ENCODE results near the gene LRRC4C. TPM values are rescaled to one million over a fixed set of nuclear protein-coding genes. Genes with fewer than 3 reads are reported as not detected.
"Not testable (repeated sequence)": the region's sequence is repeated elsewhere in the genome, so short reads cannot be mapped to it uniquely, and the experiment has no call there.

LRRC4C gene
- total RNA-seq, 2 experiments from 2014 or later, result not detected

DNA sequence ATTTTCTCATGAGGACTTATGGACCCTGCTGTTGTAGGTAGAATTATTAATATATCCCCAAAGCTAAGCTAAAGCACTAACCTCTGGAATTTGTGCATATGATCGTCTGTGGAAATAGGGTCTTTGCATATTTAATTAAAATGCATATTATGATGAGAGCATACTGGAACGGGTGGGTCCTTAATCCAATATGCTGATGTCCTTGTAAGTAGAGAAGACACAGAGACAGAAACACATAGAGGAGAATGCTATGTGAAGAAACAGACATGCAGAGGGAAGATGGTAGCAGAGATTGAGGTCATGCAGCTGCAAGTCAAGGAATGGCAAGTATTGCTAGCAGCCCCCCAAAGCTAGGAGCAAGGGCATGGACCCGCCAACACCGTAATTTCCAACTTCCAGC, 439.2 kb downstream of the LRRC4C start:
- DNase-seq (no peak), ATAC-seq (no peak)
- no peak overlapping the region for H3K27ac Mint-ChIP-seq
- H3K9me3 Mint-ChIP-seq (ENCODE audit: low read depth), result peaks cover 4% of the 10 kb centered on the region
- H3K4me1 Mint-ChIP-seq, result no peaks in the 10 kb centered on the region
- CTCF ChIA-PET, result no interaction called here
- H3K4me3 Mint-ChIP-seq, result no peak overlapping the region
- H3K36me3 Mint-ChIP-seq, result no peaks in the 10 kb centered on the region
- H3K27me3 Mint-ChIP-seq, result no peaks in the 10 kb centered on the region

- H3K27ac Mint-ChIP-seq; H3K4me1 Mint-ChIP-seq; ATAC-seq; CTCF ChIA-PET; DNase-seq; H3K36me3 Mint-ChIP-seq; H3K9me3 Mint-ChIP-seq (ENCODE audit: low read depth); H3K4me3 Mint-ChIP-seq; H3K27me3 Mint-ChIP-seq: not testable (repeated sequence)
These were observed 439.8 kb downstream of the LRRC4C start for GRCh38 chr11:41019666-41020065.

DNA sequence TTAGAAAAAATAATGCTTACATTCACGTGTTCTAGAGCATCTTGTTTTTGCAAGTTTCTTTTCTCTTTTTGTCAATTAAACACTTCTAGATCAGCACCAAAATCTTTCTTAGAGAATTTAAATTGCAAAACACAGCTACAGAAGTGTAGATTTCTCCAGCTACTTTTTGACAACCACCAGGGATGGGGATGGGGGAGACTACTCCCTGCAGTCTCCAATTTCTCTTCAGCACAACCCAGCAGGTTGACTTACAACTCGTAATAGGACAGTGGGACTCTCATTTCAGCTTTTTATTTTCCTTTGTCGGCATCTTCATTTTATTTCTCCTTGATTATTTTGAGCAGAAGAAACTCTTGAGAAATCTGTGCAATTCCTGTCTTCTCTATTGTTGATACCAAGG, 441.2 kb downstream of the LRRC4C start:
- DNase-seq, result no peak
- Mint-ChIP-seq H3K9me3 (ENCODE audit: low read depth) (peaks cover 4% of the 10 kb centered on the region), H3K36me3 (no peaks in the 10 kb centered on the region), H3K27me3 (no peaks in the 10 kb centered on the region), H3K27ac (no peak overlapping the region), H3K4me1 (no peaks in the 10 kb centered on the region), H3K4me3 (no peak overlapping the region)
- ATAC-seq, result no peak
- CTCF ChIA-PET, result no interaction called here

DNA sequence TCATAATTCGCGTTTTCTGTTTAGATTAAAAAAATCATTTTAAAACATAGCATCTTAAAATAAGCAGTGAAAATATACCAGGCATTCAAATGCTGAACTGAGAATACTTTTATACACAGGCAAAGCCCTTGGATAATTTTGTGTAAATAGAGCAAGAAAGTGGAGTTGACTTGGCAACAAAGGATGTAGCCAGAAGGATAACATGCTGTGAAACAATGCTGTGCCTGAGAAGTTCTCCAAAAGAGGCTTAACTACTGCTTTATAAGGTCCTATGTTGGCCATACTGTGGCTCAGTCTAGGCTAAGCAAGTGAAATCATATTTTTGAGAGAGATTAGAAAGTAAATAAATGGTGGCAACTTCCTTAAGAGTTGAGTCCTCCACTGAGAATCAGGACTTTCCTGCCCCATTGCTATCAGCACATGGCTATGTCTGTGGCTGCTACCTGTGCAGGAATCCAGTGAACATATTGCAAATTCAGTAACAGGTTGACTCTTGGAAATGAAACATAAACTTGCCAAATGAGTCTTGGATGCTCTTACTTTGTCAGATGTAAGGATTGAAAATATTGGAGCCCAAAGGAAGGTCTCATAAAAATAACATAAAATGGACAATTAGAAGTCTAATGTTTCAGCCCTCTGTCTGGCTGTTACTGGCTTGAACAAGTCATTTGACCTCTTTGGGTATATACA, 448.9 kb downstream of the LRRC4C start:
- no peak for DNase-seq
- no peak for ATAC-seq
- Mint-ChIP-seq H3K4me1 (no peaks in the 10 kb centered on the region), H3K4me3 (no peak overlapping the region), H3K36me3 (no peaks in the 10 kb centered on the region), H3K27ac (no peak overlapping the region), H3K27me3 (no peaks in the 10 kb centered on the region), H3K9me3 (ENCODE audit: low read depth) (peaks cover 11% of the 10 kb centered on the region)
- CTCF ChIA-PET, result no interaction called here

- no peaks in the 10 kb centered on the region for H3K27me3 Mint-ChIP-seq
- no peak for DNase-seq
- H3K36me3 Mint-ChIP-seq, result no peaks in the 10 kb centered on the region
- CTCF ChIA-PET, result no interaction called here
- H3K27ac Mint-ChIP-seq, result no peak overlapping the region
- ATAC-seq, result no peak
- H3K4me1 Mint-ChIP-seq, result no peaks in the 10 kb centered on the region
- peaks cover 15% of the 10 kb centered on the region for H3K9me3 Mint-ChIP-seq (ENCODE audit: low read depth)
- H3K4me3 Mint-ChIP-seq, result no peak overlapping the region
These were observed 453.5 kb downstream of the LRRC4C start for GRCh38 chr11:41005986-41006385.

- Mint-ChIP-seq H3K4me1 (no peaks in the 10 kb centered on the region), H3K27me3 (no peaks in the 10 kb centered on the region)
- DNase-seq, result no peak
These were observed 455.8 kb downstream of the LRRC4C start for GRCh38 chr11:41003339-41004282.

GRCh38 chr11:40998920-40999319, 460.5 kb downstream of the LRRC4C start:
- H3K4me1 Mint-ChIP-seq, result no peaks in the 10 kb centered on the region
- DNase-seq (no peak), ATAC-seq (no peak)
- CTCF ChIA-PET, result no interaction called here
- H3K9me3 Mint-ChIP-seq (ENCODE audit: low read depth), result peaks cover 8% of the 10 kb centered on the region
- no peak overlapping the region for H3K4me3 Mint-ChIP-seq
- no peaks in the 10 kb centered on the region for H3K36me3 Mint-ChIP-seq
- H3K27ac Mint-ChIP-seq, result no peak overlapping the region
- no peaks in the 10 kb centered on the region for H3K27me3 Mint-ChIP-seq

More at GRCh38 chr11:41003339-41004282, 455.8 kb downstream of the LRRC4C start:
- Mint-ChIP-seq H3K4me3 (no peak overlapping the region), H3K27ac (no peak overlapping the region), H3K9me3 (ENCODE audit: low read depth) (peaks cover 11% of the 10 kb centered on the region), H3K36me3 (no peaks in the 10 kb centered on the region)
- CTCF ChIA-PET, result no interaction called here
- ATAC-seq, result no peak

- H3K27me3 Mint-ChIP-seq, result no peaks in the 10 kb centered on the region
- H3K4me1 Mint-ChIP-seq, result no peaks in the 10 kb centered on the region
- H3K27ac Mint-ChIP-seq, result no peak overlapping the region
- H3K4me3 Mint-ChIP-seq, result no peak overlapping the region
- ATAC-seq (no peak), DNase-seq (no peak)
- H3K9me3 Mint-ChIP-seq (ENCODE audit: low read depth), result peaks cover 18% of the 10 kb centered on the region
- no peaks in the 10 kb centered on the region for H3K36me3 Mint-ChIP-seq
- CTCF ChIA-PET, result no interaction called here
These were observed 471.5 kb downstream of the LRRC4C start for GRCh38 chr11:40987776-40988435.

- H3K9me3 Mint-ChIP-seq (ENCODE audit: low read depth), result peaks cover 14% of the 10 kb centered on the region
- ATAC-seq, result no peak
- H3K36me3 Mint-ChIP-seq, result no peaks in the 10 kb centered on the region
- H3K4me3 Mint-ChIP-seq, result no peak overlapping the region
- H3K27ac Mint-ChIP-seq, result no peak overlapping the region
- no peaks in the 10 kb centered on the region for H3K4me1 Mint-ChIP-seq
- no peaks in the 10 kb centered on the region for H3K27me3 Mint-ChIP-seq
- DNase-seq, result no peak
- CTCF ChIA-PET, result no interaction called here
These were observed 473.1 kb downstream of the LRRC4C start for GRCh38 chr11:40986320-40986719.

GRCh38 chr11:40975076-40975475, 484.4 kb downstream of the LRRC4C start:
- Mint-ChIP-seq H3K36me3 (no peaks in the 10 kb centered on the region), H3K4me3 (no peak overlapping the region), H3K27ac (peak overlapping the region; percentile 22), H3K9me3 (ENCODE audit: low read depth) (peaks cover 18% of the 10 kb centered on the region), H3K27me3 (no peaks in the 10 kb centered on the region), H3K4me1 (no peaks in the 10 kb centered on the region)
- ATAC-seq, result no peak
- CTCF ChIA-PET, result interaction anchor here (1.4 kb wide), 1 partner anchor 12 kb away, joined by 3 read pairs; no protein-coding TSS in a partner anchor
- DNase-seq, result no peak

GRCh38 chr11:40974186-40974795, 485.2 kb downstream of the LRRC4C start:
- no peaks in the 10 kb centered on the region for H3K36me3 Mint-ChIP-seq
- H3K27me3 Mint-ChIP-seq, result no peaks in the 10 kb centered on the region
- no peaks in the 10 kb centered on the region for H3K4me1 Mint-ChIP-seq
- no peak overlapping the region for H3K4me3 Mint-ChIP-seq
- DNase-seq, result no peak
- peaks cover 18% of the 10 kb centered on the region for H3K9me3 Mint-ChIP-seq (ENCODE audit: low read depth)
- CTCF ChIA-PET, result interaction anchor here (1.4 kb wide), 1 partner anchor 13 kb away, joined by 3 read pairs; no protein-coding TSS in a partner anchor
- no peak for ATAC-seq
- no peak overlapping the region for H3K27ac Mint-ChIP-seq

GRCh38 chr11:40958707-40959106, 500.7 kb downstream of the LRRC4C start:
- H3K27ac Mint-ChIP-seq, result no peak overlapping the region
- CTCF ChIA-PET, result no interaction called here
- H3K4me3 Mint-ChIP-seq, result no peak overlapping the region
- no peak for ATAC-seq
- H3K36me3 Mint-ChIP-seq, result no peaks in the 10 kb centered on the region
- no peaks in the 10 kb centered on the region for H3K27me3 Mint-ChIP-seq
- no peaks in the 10 kb centered on the region for H3K4me1 Mint-ChIP-seq
- peaks cover 11% of the 10 kb centered on the region for H3K9me3 Mint-ChIP-seq (ENCODE audit: low read depth)
- no peak for DNase-seq

DNA sequence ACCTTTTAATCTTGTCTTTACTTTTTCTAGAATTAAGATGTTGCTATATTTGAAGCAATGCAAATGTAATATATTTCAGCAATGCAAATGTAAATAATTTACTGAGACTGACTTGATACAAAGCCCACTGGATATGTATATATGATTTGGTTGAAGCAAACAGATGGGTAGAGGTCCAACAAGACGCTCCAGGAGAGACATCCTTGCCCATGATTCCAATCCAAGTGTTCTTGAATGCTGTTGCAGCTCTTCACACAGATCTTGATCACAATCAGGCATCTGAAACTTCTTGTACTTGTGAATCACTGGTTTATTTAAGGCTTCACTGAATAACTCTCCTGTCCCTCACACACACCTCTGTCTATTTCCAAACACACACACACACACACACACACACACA, 507.0 kb downstream of the LRRC4C start:
- no peak for DNase-seq
- Mint-ChIP-seq H3K4me3 (no peak overlapping the region), H3K27me3 (no peaks in the 10 kb centered on the region), H3K36me3 (no peaks in the 10 kb centered on the region), H3K9me3 (ENCODE audit: low read depth) (peaks cover 3% of the 10 kb centered on the region), H3K4me1 (no peaks in the 10 kb centered on the region), H3K27ac (no peak overlapping the region)
- no peak for ATAC-seq
- CTCF ChIA-PET, result no interaction called here
